ENCODE data around the gene TSC22D2.

Gene TSC22D2

DNA sequence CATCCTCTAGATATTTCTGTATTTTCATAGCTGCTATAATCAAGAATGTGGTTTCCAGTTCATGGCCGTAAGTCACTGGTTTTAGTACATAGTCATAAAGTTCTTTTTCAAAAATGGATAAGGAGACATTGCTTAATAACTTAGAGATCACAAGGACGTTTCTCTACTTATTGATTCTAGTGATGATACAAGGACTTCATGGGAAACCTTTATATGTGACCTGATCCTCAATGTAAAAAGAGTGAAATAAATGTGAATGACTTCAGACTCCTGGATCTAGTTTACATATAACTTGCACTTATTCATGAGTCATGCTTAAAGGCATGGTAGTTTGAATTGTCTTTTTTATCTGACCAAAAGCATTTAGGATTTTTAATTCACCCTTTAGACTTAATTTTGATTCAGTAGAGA lies 35.2 kb downstream of the TSC22D2 start:
- no peak overlapping the region for H3K4me3 ChIP-seq (ENCODE audit: control insufficient read depth, low read depth, low read length)
- TF ChIP-seq, protein P1, sequence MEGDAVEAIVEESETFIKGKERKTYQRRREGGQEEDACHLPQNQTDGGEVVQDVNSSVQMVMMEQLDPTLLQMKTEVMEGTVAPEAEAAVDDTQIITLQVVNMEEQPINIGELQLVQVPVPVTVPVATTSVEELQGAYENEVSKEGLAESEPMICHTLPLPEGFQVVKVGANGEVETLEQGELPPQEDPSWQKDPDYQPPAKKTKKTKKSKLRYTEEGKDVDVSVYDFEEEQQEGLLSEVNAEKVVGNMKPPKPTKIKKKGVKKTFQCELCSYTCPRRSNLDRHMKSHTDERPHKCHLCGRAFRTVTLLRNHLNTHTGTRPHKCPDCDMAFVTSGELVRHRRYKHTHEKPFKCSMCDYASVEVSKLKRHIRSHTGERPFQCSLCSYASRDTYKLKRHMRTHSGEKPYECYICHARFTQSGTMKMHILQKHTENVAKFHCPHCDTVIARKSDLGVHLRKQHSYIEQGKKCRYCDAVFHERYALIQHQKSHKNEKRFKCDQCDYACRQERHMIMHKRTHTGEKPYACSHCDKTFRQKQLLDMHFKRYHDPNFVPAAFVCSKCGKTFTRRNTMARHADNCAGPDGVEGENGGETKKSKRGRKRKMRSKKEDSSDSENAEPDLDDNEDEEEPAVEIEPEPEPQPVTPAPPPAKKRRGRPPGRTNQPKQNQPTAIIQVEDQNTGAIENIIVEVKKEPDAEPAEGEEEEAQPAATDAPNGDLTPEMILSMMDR (IDR thresholded peaks at IDR 0.05; ENCODE audit: control insufficient read depth, insufficient read depth, low read depth, low read length, missing control alignments) = no peak
- DNase-seq (ENCODE audit: low read depth) = no peak

DNA sequence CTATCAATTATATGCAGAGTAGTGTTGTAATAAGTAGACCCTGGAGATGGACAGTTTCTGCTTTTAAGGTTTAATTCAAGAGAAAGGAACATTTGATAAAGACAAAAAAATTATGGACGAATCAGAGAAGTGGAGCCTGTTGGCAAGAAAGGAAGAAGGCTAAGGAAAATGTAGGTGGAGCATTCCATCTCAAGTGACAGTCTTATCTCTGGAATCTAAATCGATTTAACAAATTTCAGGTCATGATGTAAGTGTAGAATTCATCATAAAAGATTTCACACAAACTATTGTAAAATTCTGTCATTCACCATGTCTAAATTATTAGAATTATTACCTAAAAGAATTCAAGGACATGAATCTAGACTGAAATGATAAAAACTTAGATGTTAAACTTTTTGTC lies 36.3 kb downstream of the TSC22D2 start:
- TF ChIP-seq, protein P1 (IDR thresholded peaks at IDR 0.05; ENCODE audit: control insufficient read depth, insufficient read depth, low read depth, low read length, missing control alignments) = no peak
- no peak overlapping the region for H3K4me3 ChIP-seq (ENCODE audit: control insufficient read depth, low read depth, low read length)
- no peak for DNase-seq (ENCODE audit: low read depth)

DNA sequence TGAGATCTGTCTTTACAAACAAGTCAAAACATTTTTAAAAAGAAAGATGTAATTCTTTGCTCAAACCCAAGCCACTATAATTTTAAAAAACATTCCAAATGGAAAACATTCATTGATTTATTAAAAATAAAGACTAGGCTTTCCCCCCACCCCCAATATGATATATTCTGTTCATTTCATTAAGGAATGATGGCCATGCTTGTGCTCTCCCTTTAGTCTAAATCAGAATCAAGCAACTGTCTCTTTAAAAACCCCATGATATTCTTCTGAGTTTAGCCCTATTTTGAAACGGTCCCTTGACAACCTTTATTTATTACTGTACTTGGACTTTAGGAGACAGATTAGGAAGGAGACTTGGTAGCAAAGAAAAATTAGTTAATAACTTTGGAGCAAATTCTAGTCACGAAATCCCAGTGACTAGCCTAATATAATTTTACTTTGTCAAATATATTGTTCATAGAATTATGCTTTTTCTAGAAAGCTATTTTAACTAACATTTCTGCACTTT lies 38.4 kb downstream of the TSC22D2 start:
- DNase-seq (ENCODE audit: low read depth) = no peak
- TF ChIP-seq, protein P1 (IDR thresholded peaks at IDR 0.05; ENCODE audit: control insufficient read depth, insufficient read depth, low read depth, low read length, missing control alignments) = no peak
- no peak overlapping the region for H3K4me3 ChIP-seq (ENCODE audit: control insufficient read depth, low read depth, low read length)

DNA sequence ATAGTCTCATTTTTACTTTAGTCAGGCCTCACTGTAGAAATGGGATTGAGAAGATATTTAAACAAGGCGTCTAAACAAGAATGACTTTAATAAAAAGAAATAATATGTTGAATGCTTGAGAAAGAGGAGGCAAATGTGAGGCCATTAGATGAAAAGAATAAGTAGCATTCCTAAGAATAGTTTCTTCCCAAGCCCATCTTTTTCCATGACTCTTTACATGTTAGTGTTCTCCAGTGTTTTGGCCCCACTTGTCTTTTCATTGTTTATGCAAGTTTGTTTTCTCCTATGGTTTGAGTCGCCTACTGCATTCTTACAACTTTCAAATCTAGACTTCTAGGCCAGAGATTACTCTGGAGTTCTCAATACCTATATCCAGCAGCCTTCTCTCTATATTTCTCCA lies 39.0 kb downstream of the TSC22D2 start:
- no peak overlapping the region for H3K4me3 ChIP-seq (ENCODE audit: control insufficient read depth, low read depth, low read length)
- DNase-seq (ENCODE audit: low read depth) = no peak
- TF ChIP-seq, protein P1 (IDR thresholded peaks at IDR 0.05; ENCODE audit: control insufficient read depth, insufficient read depth, low read depth, low read length, missing control alignments) = no peak

DNA sequence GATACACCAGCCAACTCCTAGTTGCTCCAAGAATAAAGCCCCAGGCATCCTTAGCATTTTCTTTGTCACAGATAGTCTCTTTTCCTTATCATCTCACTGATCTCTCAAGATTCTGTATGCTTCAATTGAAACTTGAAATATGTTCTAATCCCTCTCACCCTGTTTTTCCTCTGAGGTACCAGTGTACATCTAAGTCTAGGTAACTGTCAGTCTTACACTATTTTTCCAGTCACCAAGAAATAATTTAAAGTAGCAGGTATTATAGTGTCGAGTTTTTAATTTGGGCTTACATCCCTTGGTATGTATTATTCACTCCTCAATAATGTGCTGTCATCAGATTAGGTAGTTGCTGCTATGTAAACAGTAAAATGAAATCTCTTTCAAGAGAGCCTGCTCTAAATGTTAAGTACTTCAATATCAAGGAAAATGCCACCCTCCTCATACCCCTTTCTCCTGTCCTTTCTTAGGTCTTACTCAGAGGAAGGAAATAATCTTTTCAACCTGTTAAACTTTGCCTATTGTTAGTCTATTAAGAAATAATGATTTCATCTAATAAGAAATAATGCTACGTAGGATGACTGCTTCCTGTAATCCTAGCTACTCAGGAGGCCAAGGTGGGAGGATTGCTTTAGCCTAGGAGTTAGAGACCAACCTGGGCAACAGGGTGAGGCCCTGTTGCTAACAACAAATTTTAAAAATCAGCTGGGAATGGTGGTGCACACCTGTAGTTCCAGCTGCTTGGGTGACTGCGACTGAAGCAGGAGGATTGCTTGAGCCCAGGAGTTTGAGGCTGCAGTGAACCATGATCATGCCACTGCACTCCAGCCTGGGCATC lies 39.8 kb downstream of the TSC22D2 start:
- TF ChIP-seq, protein P1 (IDR thresholded peaks at IDR 0.05; ENCODE audit: control insufficient read depth, insufficient read depth, low read depth, low read length, missing control alignments) = no peak
- no peak for DNase-seq (ENCODE audit: low read depth)
- H3K4me3 ChIP-seq (ENCODE audit: control insufficient read depth, low read depth, low read length) = no peak overlapping the region

DNA sequence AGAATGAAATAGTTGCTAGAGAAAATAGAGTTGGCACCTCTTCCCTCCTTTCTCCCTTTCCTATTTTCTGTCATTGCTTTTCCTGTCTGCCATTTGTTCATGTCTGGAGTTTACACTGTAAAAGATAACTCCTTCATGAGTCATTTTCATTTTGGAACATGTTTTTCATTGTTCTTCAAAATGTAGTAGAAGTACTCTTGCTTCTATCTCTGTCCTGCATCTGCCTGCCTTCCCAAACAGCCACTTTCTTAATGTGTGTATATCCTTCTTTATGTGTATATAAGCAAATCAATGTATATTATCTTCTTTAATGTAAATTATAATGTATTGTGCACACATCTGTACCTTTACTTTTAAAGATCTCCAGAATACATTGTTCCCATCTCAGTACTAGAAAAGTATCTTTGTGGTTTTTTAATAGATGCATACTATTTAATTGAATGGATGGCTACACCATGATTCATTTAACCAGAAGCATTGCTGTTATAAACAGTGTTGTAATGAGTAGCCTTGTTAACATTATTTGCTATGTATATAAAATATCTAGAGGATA lies 41.1 kb downstream of the TSC22D2 start:
- no peak overlapping the region for H3K4me3 ChIP-seq (ENCODE audit: control insufficient read depth, low read depth, low read length)
- TF ChIP-seq, protein P1 (IDR thresholded peaks at IDR 0.05; ENCODE audit: control insufficient read depth, insufficient read depth, low read depth, low read length, missing control alignments) = no peak
- peak; percentile 55 for DNase-seq (ENCODE audit: low read depth)

Data from AG09309 (cell line).